ENCODE data around the gene RUFY3. TPM values are rescaled to one million over a fixed set of nuclear protein-coding genes. Genes with fewer than 3 reads are reported as not detected.
"Not testable (repeated sequence)": the region's sequence is repeated elsewhere in the genome, so short reads cannot be mapped to it uniquely, and the experiment has no call there.

RUFY3 gene
- total and polyA plus RNA-seq, 2 of the 13 experiments (the other 11 are each of a cell fraction or from before 2014, with no cell fraction given), result 17.9 to 25.3 TPM

- TF ChIP-seq ZUFSP (CRISPR knock-in tag; IDR thresholded peaks at IDR 0.05; ENCODE audit: borderline replicate concordance), result no peak
- TF ChIP-seq MTA1 (CRISPR knock-in tag; IDR thresholded peaks at IDR 0.05; ENCODE audit: borderline replicate concordance), result no peak
- no peak for TF ChIP-seq FOXJ3 (CRISPR knock-in tag; IDR thresholded peaks at IDR 0.05; ENCODE audit: borderline replicate concordance)
- TF ChIP-seq TEF (CRISPR knock-in tag; IDR thresholded peaks at IDR 0.05), result no peak
- TF ChIP-seq JUN (CRISPR knock-in tag; IDR thresholded peaks at IDR 0.05), result no peak
These were observed 40.1 kb upstream of the RUFY3 start (continued) for GRCh38 chr4:70681704-70682103.

GRCh38 chr4:70682142-70682541, 39.6 kb upstream of the RUFY3 start:
- H3K4me2 ChIP-seq (ENCODE audit: low read depth, low read length); H3K9me3 ChIP-seq (ENCODE audit: low read length); H4K20me1 ChIP-seq (ENCODE audit: insufficient read depth, low read length); ATAC-seq; H3K4me1 ChIP-seq (ENCODE audit: insufficient read depth, low read length); FAIRE-seq; H3K9ac ChIP-seq (ENCODE audit: insufficient read depth, low read depth, low read length); H2AFZ ChIP-seq (ENCODE audit: low read length); BruUV-seq (replicated peaks); H3K36me3 ChIP-seq (replicated peaks in 1 of 2; ENCODE audit: control insufficient read depth in 1 of 2, insufficient read depth in 2 of 2, low read length in 2 of 2); H3K4me3 ChIP-seq (replicated peaks in 1 of 3; ENCODE audit: insufficient read depth in 1 of 3, low read depth in 2 of 3, low read length in 3 of 3); H3K79me2 ChIP-seq (ENCODE audit: insufficient read depth, low read length); H3K27me3 ChIP-seq (ENCODE audit: control insufficient read depth in 1 of 2, insufficient read depth in 2 of 2, low read length in 2 of 2); H3K27ac ChIP-seq (ENCODE audit: extremely low read length, insufficient read depth, low read length); in situ Hi-C loops (cut with HindIII; ENCODE audit: extremely low pct_ligation_motif_present, low pct_unique_long_range_greater_than_20kb); CTCF ChIA-PET (ENCODE audit: low intra/inter-chr PET ratio, low total read pairs); DNase-seq (ENCODE audit: low spot score); POLR2A ChIA-PET: not testable (repeated sequence)
- WGBS (ENCODE audit: low lambda C conversion rate), result 31% methylated on average over 3 of the region's 3 CpGs
- intact Hi-C loops (cut with micrococcal nuclease; ENCODE audit: unreplicated experiment), result loop anchor here (10.0 kb wide), 1 partner anchor 223 kb away; the partner anchor contains the start of gene MOB1B
